Activated CD8-positive, alpha-beta memory T cell treated with anti-CD3 and anti-CD28 coated beads for 1 hour (primary cell): ENCODE data around the gene TMEM163.
"Not testable (repeated sequence)": the region's sequence is repeated elsewhere in the genome, so short reads cannot be mapped to it uniquely, and the experiment has no call there.

ENCODE experiments used
- DNase-seq, 2 donors: peaks; one replicate each; pipeline ENCODE4 v3.0.0-alpha.2; 2020; ENCODE audit warnings: low read depth in 1 of 2; ENCODE audit errors: extremely low read depth in 1 of 2

The TMEM163 gene

GRCh38 chr2:134723742-134724141 lies 4.9 kb upstream of the TMEM163 start:
- DNase-seq = not testable (repeated sequence)

- no peak for DNase-seq
These were observed 3.9 kb upstream of the TMEM163 start for GRCh38 chr2:134722728-134723127.

- no peak for DNase-seq
These were observed 2.8 kb upstream of the TMEM163 start for GRCh38 chr2:134721596-134721995.

- DNase-seq = no peak
These were observed 580 bp downstream of the TMEM163 start for GRCh38 chr2:134718023-134718816.

GRCh38 chr2:134717286-134718022 lies 1.3 kb downstream of the TMEM163 start:
- DNase-seq = no peak

GRCh38 chr2:134716721-134717243 lies 2.0 kb downstream of the TMEM163 start:
- DNase-seq = no peak

- no peak for DNase-seq
These were observed 2.7 kb downstream of the TMEM163 start for GRCh38 chr2:134715932-134716643.

GRCh38 chr2:134714228-134714627 lies 4.6 kb downstream of the TMEM163 start:
- DNase-seq = no peak

- DNase-seq = no peak
These were observed 5.2 kb downstream of the TMEM163 start for GRCh38 chr2:134713606-134714005.

GRCh38 chr2:134713176-134713575 lies 5.6 kb downstream of the TMEM163 start:
- DNase-seq = no peak

GRCh38 chr2:134712736-134713135 lies 6.1 kb downstream of the TMEM163 start:
- DNase-seq = no peak

GRCh38 chr2:134712299-134712698 lies 6.5 kb downstream of the TMEM163 start:
- DNase-seq = no peak

GRCh38 chr2:134711692-134712091 lies 7.1 kb downstream of the TMEM163 start:
- no peak for DNase-seq

- no peak for DNase-seq
These were observed 11.5 kb downstream of the TMEM163 start for GRCh38 chr2:134707330-134707676.

- DNase-seq = no peak
These were observed 12.0 kb downstream of the TMEM163 start for GRCh38 chr2:134706587-134707329.

GRCh38 chr2:134705861-134706586 lies 12.8 kb downstream of the TMEM163 start:
- DNase-seq = no peak

- no peak for DNase-seq
These were observed 14.6 kb downstream of the TMEM163 start for GRCh38 chr2:134704173-134704572.

- DNase-seq = no peak
These were observed 15.4 kb downstream of the TMEM163 start for GRCh38 chr2:134703426-134703825.

- DNase-seq = no peak
These were observed 18.1 kb downstream of the TMEM163 start for GRCh38 chr2:134700730-134701129.

- no peak for DNase-seq
These were observed 24.4 kb downstream of the TMEM163 start for GRCh38 chr2:134694411-134694810.
